ENCODE results near the gene TMEM45A.

DNA sequence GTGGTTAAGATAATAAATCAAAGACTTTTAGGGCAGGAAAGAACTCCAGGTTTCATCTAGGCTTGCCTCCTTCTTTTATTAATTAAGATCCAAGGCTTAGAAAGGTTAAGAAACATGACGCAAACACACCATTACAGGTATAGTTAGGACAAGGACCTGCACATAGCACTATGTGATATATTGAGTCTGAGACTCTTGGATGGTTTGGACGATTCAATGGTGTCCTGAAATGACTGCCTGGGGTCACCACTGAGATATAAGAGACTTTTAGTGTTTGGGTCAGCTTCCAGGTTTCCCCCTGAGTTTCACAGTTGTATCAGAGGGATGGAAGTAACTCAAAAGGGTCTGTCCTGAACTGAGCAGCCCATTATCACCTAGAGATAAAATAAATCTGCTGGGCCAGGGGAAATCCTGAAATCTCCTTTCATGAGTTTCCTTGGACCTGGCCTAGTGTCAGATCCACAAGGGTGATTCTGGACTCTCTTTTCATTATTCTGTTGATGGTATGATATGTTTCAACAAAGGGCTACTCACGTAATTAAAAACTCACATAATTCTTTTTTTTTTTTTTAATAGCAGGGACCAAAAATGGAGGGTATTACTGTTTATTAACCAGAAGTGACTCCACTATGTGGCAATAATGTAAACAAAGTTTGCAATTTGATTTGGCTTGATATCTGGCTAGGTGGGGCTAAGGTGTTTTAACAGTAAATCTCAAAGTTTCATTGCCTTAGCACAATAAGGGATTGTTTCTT, 61.4 kb downstream of the TMEM45A start:
- TF ChIP-seq, protein P1, sequence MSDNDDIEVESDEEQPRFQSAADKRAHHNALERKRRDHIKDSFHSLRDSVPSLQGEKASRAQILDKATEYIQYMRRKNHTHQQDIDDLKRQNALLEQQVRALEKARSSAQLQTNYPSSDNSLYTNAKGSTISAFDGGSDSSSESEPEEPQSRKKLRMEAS (CRISPR knock-in tag; IDR thresholded peaks at IDR 0.05), result no peak
- TF ChIP-seq FOXK1 (CRISPR knock-in tag; IDR thresholded peaks at IDR 0.05) (no peak), NR1H2 (CRISPR knock-in tag; IDR thresholded peaks at IDR 0.05) (no peak), ZNF423 (CRISPR knock-in tag; IDR thresholded peaks at IDR 0.05) (no peak), ETV6 (CRISPR knock-in tag; IDR thresholded peaks at IDR 0.05) (no peak), TEAD1 (CRISPR knock-in tag; IDR thresholded peaks at IDR 0.05) (no peak), PRRX2 (CRISPR knock-in tag; IDR thresholded peaks at IDR 0.05) (no peak), ZNF121 (CRISPR knock-in tag; IDR thresholded peaks at IDR 0.05) (no peak)
- TF ChIP-seq, protein P2, sequence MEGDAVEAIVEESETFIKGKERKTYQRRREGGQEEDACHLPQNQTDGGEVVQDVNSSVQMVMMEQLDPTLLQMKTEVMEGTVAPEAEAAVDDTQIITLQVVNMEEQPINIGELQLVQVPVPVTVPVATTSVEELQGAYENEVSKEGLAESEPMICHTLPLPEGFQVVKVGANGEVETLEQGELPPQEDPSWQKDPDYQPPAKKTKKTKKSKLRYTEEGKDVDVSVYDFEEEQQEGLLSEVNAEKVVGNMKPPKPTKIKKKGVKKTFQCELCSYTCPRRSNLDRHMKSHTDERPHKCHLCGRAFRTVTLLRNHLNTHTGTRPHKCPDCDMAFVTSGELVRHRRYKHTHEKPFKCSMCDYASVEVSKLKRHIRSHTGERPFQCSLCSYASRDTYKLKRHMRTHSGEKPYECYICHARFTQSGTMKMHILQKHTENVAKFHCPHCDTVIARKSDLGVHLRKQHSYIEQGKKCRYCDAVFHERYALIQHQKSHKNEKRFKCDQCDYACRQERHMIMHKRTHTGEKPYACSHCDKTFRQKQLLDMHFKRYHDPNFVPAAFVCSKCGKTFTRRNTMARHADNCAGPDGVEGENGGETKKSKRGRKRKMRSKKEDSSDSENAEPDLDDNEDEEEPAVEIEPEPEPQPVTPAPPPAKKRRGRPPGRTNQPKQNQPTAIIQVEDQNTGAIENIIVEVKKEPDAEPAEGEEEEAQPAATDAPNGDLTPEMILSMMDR (IDR thresholded peaks at IDR 0.05), result no peak
- TF ChIP-seq, protein P3, sequence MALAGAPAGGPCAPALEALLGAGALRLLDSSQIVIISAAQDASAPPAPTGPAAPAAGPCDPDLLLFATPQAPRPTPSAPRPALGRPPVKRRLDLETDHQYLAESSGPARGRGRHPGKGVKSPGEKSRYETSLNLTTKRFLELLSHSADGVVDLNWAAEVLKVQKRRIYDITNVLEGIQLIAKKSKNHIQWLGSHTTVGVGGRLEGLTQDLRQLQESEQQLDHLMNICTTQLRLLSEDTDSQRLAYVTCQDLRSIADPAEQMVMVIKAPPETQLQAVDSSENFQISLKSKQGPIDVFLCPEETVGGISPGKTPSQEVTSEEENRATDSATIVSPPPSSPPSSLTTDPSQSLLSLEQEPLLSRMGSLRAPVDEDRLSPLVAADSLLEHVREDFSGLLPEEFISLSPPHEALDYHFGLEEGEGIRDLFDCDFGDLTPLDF (CRISPR knock-in tag; IDR thresholded peaks at IDR 0.05), result no peak
